ENCODE measurements around the gene DHX34. TPM values are rescaled to one million over a fixed set of nuclear protein-coding genes. Genes with fewer than 3 reads are reported as not detected.

Gene DHX34
- polyA plus RNA-seq, 1 of the 3 experiments (the other 2 are of a cell fraction): 16.4 TPM

DNA sequence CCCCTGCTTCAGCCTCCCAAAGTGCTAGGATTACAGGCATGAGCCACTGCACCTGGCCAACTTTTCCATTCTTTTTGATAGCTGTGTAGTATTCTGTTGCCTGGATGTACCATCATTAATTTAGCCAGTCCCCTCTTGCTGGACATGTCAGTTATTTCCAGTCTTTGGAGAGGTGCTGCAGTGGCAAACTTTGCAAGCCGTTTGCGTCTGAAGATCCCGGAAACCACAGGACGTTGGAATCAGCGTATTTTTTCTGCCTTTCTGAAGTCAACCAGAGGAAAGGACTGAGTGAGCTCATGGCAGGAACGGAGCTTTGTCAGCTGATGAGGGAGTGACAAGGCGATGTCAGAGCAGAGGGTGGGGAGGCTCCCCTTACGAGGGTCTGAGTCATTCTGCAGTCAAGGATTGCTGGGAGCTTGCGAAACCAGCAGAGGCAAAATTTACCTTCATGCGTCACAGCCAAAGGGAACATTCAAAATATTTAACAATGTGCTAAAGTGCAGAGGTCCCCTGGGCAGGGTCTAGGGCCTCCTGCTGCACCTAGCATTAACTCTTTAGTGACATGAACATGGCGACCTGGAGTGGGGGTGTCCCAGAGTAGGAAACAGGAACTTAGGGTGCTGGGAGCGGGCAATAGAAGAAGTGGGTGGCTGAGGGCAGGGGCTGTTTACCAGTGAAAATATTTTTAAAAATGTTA lies 33.8 kb upstream of the DHX34 start (continued):
- TF ChIP-seq REST (IDR thresholded peaks at IDR 0.05; ENCODE audit: low read depth, low read length): no peak
- TF ChIP-seq TCF12 (IDR thresholded peaks at IDR 0.05): no peak
- TF ChIP-seq, protein P1, sequence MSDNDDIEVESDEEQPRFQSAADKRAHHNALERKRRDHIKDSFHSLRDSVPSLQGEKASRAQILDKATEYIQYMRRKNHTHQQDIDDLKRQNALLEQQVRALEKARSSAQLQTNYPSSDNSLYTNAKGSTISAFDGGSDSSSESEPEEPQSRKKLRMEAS (IDR thresholded peaks at IDR 0.05; ENCODE audit: low read depth): no peak; the same call in 1 of the 2 replicates
- TF ChIP-seq EP300 (IDR thresholded peaks at IDR 0.05; ENCODE audit: borderline replicate concordance in 1 of 2, low read depth in 1 of 2, low read length in 1 of 2): no peak
- no peak for TF ChIP-seq FOXM1 (IDR thresholded peaks at IDR 0.05; ENCODE audit: low read depth)
- TF ChIP-seq, protein P2, sequence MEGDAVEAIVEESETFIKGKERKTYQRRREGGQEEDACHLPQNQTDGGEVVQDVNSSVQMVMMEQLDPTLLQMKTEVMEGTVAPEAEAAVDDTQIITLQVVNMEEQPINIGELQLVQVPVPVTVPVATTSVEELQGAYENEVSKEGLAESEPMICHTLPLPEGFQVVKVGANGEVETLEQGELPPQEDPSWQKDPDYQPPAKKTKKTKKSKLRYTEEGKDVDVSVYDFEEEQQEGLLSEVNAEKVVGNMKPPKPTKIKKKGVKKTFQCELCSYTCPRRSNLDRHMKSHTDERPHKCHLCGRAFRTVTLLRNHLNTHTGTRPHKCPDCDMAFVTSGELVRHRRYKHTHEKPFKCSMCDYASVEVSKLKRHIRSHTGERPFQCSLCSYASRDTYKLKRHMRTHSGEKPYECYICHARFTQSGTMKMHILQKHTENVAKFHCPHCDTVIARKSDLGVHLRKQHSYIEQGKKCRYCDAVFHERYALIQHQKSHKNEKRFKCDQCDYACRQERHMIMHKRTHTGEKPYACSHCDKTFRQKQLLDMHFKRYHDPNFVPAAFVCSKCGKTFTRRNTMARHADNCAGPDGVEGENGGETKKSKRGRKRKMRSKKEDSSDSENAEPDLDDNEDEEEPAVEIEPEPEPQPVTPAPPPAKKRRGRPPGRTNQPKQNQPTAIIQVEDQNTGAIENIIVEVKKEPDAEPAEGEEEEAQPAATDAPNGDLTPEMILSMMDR (IDR thresholded peaks at IDR 0.05): no peak
- no peak for TF ChIP-seq GATA2 (CRISPR knock-in tag; IDR thresholded peaks at IDR 0.05)
- no peak for TF ChIP-seq CHD2 (IDR thresholded peaks at IDR 0.05; ENCODE audit: low read length, partially characterized antibody)
- TF ChIP-seq RCOR1 (IDR thresholded peaks at IDR 0.05; ENCODE audit: low read length): no peak
- no peak for TF ChIP-seq TEAD4 (IDR thresholded peaks at IDR 0.05; ENCODE audit: borderline replicate concordance, insufficient read depth)
- no peak for TF ChIP-seq NRF1 (IDR thresholded peaks at IDR 0.05; ENCODE audit: low read depth, low read length)

- WGBS (ENCODE audit: low lambda C conversion rate): 74% methylated on average over 4 of the region's 4 CpGs
- H4K20me1 ChIP-seq (ENCODE audit: insufficient read depth): no peaks in the 10 kb centered on the region
- no peaks in the 10 kb centered on the region for H3K9me2 ChIP-seq
- no peak overlapping the region for H3K4me2 ChIP-seq
- H3K9me3 ChIP-seq: no peaks in the 10 kb centered on the region
- H3K36me3 ChIP-seq (replicated peaks in 1 of 2; ENCODE audit: control insufficient read depth in 1 of 2, insufficient read depth in 2 of 2, low read length in 1 of 2): no peaks in the 10 kb centered on the region
- no peaks in the 10 kb centered on the region; the same call in 1 of the 2 replicates for H3K27me3 ChIP-seq (ENCODE audit: insufficient read depth)
- no peak overlapping the region for H3K4me3 ChIP-seq (ENCODE audit: low read depth in 2 of 2, low read length in 1 of 2)
- no peak overlapping the region for H3K27ac ChIP-seq (ENCODE audit: low read depth in 2 of 2, low read length in 1 of 2)
- ChIA-PET CTCF (interaction anchor here (0.7 to 1.9 kb wide), 3 partner anchors 11 to 75 kb away, joined by 3 to 5 read pairs (median 5); no protein-coding TSS in a partner anchor), POLR2A (no interaction called here)
- TF ChIP-seq, protein P2 (IDR thresholded peaks at IDR 0.05): no peak
- no peak for TF ChIP-seq TAF1 (IDR thresholded peaks at IDR 0.05; ENCODE audit: borderline replicate concordance, low read depth, low read length)
- no peak for TF ChIP-seq RFX5 (IDR thresholded peaks at IDR 0.05; ENCODE audit: low read length)
- TF ChIP-seq, protein P3, sequence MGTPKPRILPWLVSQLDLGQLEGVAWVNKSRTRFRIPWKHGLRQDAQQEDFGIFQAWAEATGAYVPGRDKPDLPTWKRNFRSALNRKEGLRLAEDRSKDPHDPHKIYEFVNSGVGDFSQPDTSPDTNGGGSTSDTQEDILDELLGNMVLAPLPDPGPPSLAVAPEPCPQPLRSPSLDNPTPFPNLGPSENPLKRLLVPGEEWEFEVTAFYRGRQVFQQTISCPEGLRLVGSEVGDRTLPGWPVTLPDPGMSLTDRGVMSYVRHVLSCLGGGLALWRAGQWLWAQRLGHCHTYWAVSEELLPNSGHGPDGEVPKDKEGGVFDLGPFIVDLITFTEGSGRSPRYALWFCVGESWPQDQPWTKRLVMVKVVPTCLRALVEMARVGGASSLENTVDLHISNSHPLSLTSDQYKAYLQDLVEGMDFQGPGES (IDR thresholded peaks at IDR 0.05; ENCODE audit: low read depth, low read length): no peak
- no peak for TF ChIP-seq TEAD4 (IDR thresholded peaks at IDR 0.05; ENCODE audit: borderline replicate concordance, insufficient read depth)
- TF ChIP-seq USF1 (IDR thresholded peaks at IDR 0.05; ENCODE audit: borderline replicate concordance, low read depth): no peak
- no peak for TF ChIP-seq FOSL2 (IDR thresholded peaks at IDR 0.05; ENCODE audit: borderline replicate concordance, low read depth)
- TF ChIP-seq TCF12 (IDR thresholded peaks at IDR 0.05): no peak
- TF ChIP-seq, protein P1 (IDR thresholded peaks at IDR 0.05; ENCODE audit: low read depth): no peak
- TF ChIP-seq, protein P4, sequence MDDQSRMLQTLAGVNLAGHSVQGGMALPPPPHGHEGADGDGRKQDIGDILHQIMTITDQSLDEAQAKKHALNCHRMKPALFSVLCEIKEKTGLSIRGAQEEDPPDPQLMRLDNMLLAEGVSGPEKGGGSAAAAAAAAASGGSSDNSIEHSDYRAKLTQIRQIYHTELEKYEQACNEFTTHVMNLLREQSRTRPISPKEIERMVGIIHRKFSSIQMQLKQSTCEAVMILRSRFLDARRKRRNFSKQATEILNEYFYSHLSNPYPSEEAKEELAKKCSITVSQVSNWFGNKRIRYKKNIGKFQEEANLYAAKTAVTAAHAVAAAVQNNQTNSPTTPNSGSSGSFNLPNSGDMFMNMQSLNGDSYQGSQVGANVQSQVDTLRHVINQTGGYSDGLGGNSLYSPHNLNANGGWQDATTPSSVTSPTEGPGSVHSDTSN (IDR thresholded peaks at IDR 0.05): no peak
- TF ChIP-seq GABPA (IDR thresholded peaks at IDR 0.05; ENCODE audit: low read depth): no peak
- no peak overlapping the region for H2AFZ ChIP-seq (ENCODE audit: low read depth)
- DNase-seq: no peak
- H3K4me1 ChIP-seq (ENCODE audit: control insufficient read depth in 1 of 2, insufficient read depth in 2 of 2, low read depth in 1 of 2, low read length in 1 of 2): no peaks in the 10 kb centered on the region; a peak in 1 of 4 replicates
- H3F3A ChIP-seq (replicated peaks; ENCODE audit: insufficient read depth): peaks cover 19% of the 10 kb centered on the region
- no peaks in the 10 kb centered on the region for H3K79me2 ChIP-seq (ENCODE audit: insufficient read depth)
- no peak overlapping the region for H3K9ac ChIP-seq
Observed at GRCh38 chr19:47316513-47316912, 32.6 kb upstream of the DHX34 start.
